HG03175 (cell line): ENCODE measurements around the gene HGF.

Source experiments
- ATAC-seq: cut with Tn5 transposase; IDR thresholded peaks from one replicate; pipeline ENCODE4 v1.9.1; 2021; ENCODE audit warnings: mild to moderate bottlenecking, moderate library complexity; ENCODE audit not compliant: unreplicated experiment

The HGF gene

GRCh38 chr7:81776948-81777630 lies 7.2 kb upstream of the HGF start:
- no peak for ATAC-seq

GRCh38 chr7:81776161-81776560 lies 6.3 kb upstream of the HGF start:
- no peak for ATAC-seq

- ATAC-seq = no peak
Measured at GRCh38 chr7:81775560-81775959, 5.7 kb upstream of the HGF start.

- ATAC-seq = no peak
Measured at GRCh38 chr7:81774551-81774950, 4.7 kb upstream of the HGF start.

GRCh38 chr7:81770728-81771223 lies 929 bp upstream of the HGF start:
- ATAC-seq = no peak

GRCh38 chr7:81768951-81769778 lies 682 bp downstream of the HGF start:
- no peak for ATAC-seq

GRCh38 chr7:81767926-81768325 lies 1.9 kb downstream of the HGF start:
- no peak for ATAC-seq

GRCh38 chr7:81761821-81762220 lies 8.0 kb downstream of the HGF start:
- ATAC-seq = no peak

GRCh38 chr7:81761031-81761430 lies 8.8 kb downstream of the HGF start:
- no peak for ATAC-seq

GRCh38 chr7:81754918-81755696 lies 14.7 kb downstream of the HGF start:
- ATAC-seq = no peak

GRCh38 chr7:81753392-81753791 lies 16.5 kb downstream of the HGF start:
- ATAC-seq = no peak

GRCh38 chr7:81752318-81752714 lies 17.5 kb downstream of the HGF start:
- no peak for ATAC-seq

- no peak for ATAC-seq
Measured at GRCh38 chr7:81751619-81752317, 18.1 kb downstream of the HGF start.

GRCh38 chr7:81745637-81746036 lies 24.2 kb downstream of the HGF start:
- no peak for ATAC-seq

GRCh38 chr7:81744389-81744788 lies 25.5 kb downstream of the HGF start:
- ATAC-seq = no peak

- no peak for ATAC-seq
Measured at GRCh38 chr7:81743665-81744064, 26.2 kb downstream of the HGF start.

GRCh38 chr7:81743201-81743600 lies 26.6 kb downstream of the HGF start:
- no peak for ATAC-seq

- no peak for ATAC-seq
Measured at GRCh38 chr7:81740403-81740802, 29.4 kb downstream of the HGF start.

GRCh38 chr7:81736091-81736490 lies 33.8 kb downstream of the HGF start:
- ATAC-seq = no peak

- no peak for ATAC-seq
Measured at GRCh38 chr7:81725812-81726127, 44.1 kb downstream of the HGF start.
